Breast epithelium (tissue), 3 donors: ENCODE measurements around the gene GNB1L.

Experiments used
- POLR2A ChIP-seq: fragments of 450-650 bp; IDR thresholded peaks from one replicate; pipeline ENCODE4 v1.6.1; 2016; ENCODE audit warnings: antibody characterized with exemption, mild to moderate bottlenecking, moderate library complexity
- POLR2AphosphoS5 ChIP-seq, 3 donors: sonication (generic); formaldehyde crosslinking; IDR thresholded peaks; one replicate each; pipeline ENCODE4 v1.6.1; 2017; ENCODE audit warnings: antibody characterized with exemption in 3 of 3
- TF ChIP-seq, protein P1 (sequence below), 3 donors: fragments of 450-650 bp; IDR thresholded peaks; one replicate each; pipeline ENCODE4 v1.5.1; 2016 to 2017; ENCODE audit warnings: antibody characterized with exemption in 3 of 3, mild to moderate bottlenecking in 3 of 3, moderate library complexity in 3 of 3

DNA sequence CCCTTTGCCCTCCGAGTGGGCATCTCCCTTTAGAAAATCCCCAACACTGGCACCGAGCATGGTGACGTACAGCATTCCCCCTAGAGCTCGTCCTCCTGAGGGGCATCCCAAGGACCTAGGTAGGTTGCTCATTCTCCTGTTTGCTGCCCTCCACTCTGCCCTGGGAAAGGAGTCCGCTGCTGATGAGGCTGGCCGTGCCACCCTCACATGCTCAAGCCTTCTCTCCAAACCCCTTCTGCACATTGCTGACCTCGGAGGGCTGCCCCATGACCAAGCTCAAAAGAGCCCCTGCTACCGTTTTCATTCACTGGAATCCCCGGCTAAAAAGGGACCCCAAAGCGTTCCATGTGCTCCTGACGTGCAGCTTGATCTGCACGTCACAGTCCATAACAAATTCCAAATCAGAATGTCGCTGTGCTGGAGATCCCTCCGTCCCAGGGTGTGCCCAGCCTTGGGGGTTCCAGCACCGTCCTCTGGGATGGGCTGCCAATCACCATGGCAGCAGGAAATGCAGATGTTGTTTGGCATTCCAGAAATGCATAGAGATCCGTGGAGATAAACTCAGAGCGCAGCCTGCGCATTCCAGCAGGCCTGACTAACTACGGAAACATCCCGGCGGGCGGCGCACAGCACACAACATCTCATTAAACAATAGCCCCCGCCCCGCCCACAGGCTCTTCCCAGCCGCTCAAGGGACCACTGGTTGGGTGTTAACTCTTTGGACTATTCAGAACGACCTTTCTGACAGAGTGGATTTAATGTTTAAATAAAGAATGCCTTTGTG is 26.3 kb upstream of the GNB1L start:
- TF ChIP-seq POLR2A = no peak
- TF ChIP-seq, protein P1, sequence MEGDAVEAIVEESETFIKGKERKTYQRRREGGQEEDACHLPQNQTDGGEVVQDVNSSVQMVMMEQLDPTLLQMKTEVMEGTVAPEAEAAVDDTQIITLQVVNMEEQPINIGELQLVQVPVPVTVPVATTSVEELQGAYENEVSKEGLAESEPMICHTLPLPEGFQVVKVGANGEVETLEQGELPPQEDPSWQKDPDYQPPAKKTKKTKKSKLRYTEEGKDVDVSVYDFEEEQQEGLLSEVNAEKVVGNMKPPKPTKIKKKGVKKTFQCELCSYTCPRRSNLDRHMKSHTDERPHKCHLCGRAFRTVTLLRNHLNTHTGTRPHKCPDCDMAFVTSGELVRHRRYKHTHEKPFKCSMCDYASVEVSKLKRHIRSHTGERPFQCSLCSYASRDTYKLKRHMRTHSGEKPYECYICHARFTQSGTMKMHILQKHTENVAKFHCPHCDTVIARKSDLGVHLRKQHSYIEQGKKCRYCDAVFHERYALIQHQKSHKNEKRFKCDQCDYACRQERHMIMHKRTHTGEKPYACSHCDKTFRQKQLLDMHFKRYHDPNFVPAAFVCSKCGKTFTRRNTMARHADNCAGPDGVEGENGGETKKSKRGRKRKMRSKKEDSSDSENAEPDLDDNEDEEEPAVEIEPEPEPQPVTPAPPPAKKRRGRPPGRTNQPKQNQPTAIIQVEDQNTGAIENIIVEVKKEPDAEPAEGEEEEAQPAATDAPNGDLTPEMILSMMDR (IDR thresholded peaks at IDR 0.05) = no peak
- peak in 1 of 3 donors; percentile 37 for TF ChIP-seq POLR2AphosphoS5 (IDR thresholded peaks at IDR 0.05)
